Measurements from ENCODE around the gene ATP2B2.

The ATP2B2 gene

DNA sequence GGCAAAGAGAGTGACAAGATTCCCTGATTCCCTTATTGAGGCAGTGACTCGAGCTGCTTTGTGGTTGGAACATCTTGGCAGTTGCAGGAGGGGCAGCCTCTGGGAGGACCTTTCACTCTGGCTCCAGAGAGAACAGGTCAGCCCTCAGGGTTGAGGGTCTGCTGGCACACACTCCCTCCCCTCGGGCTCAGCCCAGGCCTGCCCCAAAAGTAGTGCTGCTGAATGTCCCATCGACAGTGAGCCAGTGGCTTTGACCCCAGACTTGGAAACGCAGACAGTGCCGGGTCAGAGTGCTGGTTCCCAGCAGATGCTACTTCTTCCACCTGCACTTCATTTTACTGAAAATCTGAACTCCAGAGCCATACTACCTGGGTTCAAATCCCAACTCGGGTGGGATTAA, 25.6 kb upstream of the ATP2B2 start:
- no peak for DNase-seq (ENCODE audit: low read depth)
- TF ChIP-seq, protein P1, sequence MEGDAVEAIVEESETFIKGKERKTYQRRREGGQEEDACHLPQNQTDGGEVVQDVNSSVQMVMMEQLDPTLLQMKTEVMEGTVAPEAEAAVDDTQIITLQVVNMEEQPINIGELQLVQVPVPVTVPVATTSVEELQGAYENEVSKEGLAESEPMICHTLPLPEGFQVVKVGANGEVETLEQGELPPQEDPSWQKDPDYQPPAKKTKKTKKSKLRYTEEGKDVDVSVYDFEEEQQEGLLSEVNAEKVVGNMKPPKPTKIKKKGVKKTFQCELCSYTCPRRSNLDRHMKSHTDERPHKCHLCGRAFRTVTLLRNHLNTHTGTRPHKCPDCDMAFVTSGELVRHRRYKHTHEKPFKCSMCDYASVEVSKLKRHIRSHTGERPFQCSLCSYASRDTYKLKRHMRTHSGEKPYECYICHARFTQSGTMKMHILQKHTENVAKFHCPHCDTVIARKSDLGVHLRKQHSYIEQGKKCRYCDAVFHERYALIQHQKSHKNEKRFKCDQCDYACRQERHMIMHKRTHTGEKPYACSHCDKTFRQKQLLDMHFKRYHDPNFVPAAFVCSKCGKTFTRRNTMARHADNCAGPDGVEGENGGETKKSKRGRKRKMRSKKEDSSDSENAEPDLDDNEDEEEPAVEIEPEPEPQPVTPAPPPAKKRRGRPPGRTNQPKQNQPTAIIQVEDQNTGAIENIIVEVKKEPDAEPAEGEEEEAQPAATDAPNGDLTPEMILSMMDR (IDR thresholded peaks at IDR 0.05; ENCODE audit: low read depth, low read length, missing control alignments), result no peak
- in situ Hi-C loops (cut with HindIII; ENCODE audit: low sequenced_read_pairs), result no loop called here
- H3K4me3 ChIP-seq (ENCODE audit: low read depth, low read length), result no peak overlapping the region

DNA sequence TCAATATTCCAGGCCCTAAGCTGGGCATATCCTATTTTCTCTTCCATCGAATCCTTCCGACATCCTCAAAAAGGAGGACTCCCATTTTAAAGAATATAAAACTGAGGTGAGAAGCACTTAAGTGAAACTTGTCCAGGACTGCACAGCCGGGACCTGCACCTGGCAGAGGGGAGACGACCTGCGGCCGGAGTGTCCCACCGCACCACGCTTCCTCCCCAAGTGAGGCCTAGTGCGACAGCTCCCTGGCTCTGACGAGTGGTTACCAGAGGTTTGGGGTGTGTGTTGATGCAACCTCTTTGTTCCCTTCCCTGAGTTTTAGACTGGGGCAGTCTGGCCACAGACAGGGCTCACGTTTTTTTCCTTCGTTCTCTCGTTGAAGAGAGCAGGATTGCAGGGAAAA, 24.9 kb upstream of the ATP2B2 start:
- in situ Hi-C loops (cut with HindIII; ENCODE audit: low sequenced_read_pairs), result no loop called here
- TF ChIP-seq, protein P1 (IDR thresholded peaks at IDR 0.05; ENCODE audit: low read depth, low read length, missing control alignments), result no peak
- DNase-seq (ENCODE audit: low read depth), result no peak
- H3K4me3 ChIP-seq (ENCODE audit: low read depth, low read length), result no peak overlapping the region

DNA sequence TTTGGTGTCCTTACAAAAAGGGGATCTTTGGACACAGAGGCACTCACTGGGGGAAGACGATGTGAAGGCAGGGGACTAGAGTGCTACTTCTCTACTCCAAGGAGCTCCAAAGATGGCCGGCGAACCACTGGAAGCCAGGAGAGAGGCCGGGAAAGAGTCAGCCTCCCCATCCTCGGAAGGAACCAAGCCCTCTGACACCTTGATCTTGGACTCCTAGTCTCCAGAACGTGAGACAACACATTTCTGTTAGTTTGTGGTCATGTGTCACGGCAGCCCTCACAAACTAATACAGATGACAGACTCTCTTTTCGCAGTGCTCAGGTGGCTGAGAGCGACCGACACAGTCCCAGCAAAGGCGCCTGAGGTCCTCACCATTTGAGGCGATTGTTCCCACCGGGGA, 24.4 kb upstream of the ATP2B2 start:
- TF ChIP-seq, protein P1 (IDR thresholded peaks at IDR 0.05; ENCODE audit: low read depth, low read length, missing control alignments), result no peak
- DNase-seq (ENCODE audit: low read depth), result no peak
- no peak overlapping the region for H3K4me3 ChIP-seq (ENCODE audit: low read depth, low read length)
- in situ Hi-C loops (cut with HindIII; ENCODE audit: low sequenced_read_pairs), result loop anchor here (5.0 kb wide), 2 partner anchors 32 to 93 kb away; no protein-coding TSS in a partner anchor

DNA sequence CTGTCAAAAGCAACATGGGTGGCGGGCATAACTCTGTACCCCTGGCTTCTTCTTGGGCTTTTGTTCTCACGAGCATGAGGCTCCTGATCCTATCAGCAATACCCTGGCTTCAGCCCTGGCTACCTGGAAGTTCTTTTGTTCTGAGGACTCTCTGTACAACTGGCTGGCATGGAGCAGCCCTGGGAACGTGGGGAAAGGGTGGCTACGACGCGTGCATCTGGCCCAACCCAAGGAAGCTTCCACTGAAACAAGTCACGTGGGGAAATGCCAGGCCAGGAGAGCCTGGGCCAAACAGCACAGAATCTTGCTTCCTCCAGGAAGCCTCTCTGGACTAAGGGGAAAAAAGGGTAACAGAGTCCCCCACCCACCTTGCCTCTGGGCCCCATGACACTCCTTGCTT, 22.7 kb upstream of the ATP2B2 start:
- no peak for DNase-seq (ENCODE audit: low read depth)
- no peak overlapping the region for H3K4me3 ChIP-seq (ENCODE audit: low read depth, low read length)
- TF ChIP-seq, protein P1 (IDR thresholded peaks at IDR 0.05; ENCODE audit: low read depth, low read length, missing control alignments), result no peak

DNA sequence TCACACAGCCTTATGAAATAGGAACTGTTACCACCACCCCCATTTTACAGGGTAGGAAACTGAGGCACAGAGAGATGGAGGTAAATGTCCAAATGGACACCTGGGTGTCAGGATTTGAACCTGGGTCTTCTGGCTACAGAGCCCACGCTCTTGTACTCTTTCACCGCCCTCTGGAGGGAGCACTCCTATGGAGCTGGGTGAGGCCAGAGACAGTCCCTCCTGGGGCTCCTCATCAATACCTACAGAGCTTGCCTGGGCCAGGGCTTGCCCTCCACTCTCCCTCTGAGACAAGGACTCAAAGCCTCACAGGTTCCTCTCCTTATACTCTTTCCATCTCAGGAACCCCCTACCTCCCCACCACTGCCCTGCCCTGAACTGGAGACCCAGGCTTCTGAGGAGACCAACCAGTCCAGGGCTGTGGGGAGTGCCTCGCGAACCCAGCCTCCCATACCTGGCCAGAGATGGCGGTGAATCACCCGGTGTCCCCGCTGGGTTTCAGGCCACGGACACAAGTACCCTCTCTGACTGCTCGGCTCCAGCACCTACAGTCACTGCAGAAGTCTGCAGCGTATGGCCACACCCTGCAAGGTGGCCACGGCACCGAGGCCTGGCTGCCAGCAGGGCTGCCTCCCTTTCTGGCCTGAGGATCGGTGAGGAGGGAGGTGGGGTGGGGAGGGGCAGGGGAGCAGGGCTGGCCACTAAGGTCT, 22.1 kb upstream of the ATP2B2 start:
- TF ChIP-seq, protein P1 (IDR thresholded peaks at IDR 0.05; ENCODE audit: low read depth, low read length, missing control alignments), result no peak
- no peak for DNase-seq (ENCODE audit: low read depth)
- in situ Hi-C loops (cut with HindIII; ENCODE audit: low sequenced_read_pairs), result loop anchor here (5.0 kb wide), 2 partner anchors 35 to 90 kb away; no protein-coding TSS in a partner anchor
- no peak overlapping the region for H3K4me3 ChIP-seq (ENCODE audit: low read depth, low read length)

More for the DNA sequence above, 22.7 kb upstream of the ATP2B2 start:
- in situ Hi-C loops (cut with HindIII; ENCODE audit: low sequenced_read_pairs), result loop anchor here (5.0 kb wide), 2 partner anchors 34 to 91 kb away; no protein-coding TSS in a partner anchor

DNA sequence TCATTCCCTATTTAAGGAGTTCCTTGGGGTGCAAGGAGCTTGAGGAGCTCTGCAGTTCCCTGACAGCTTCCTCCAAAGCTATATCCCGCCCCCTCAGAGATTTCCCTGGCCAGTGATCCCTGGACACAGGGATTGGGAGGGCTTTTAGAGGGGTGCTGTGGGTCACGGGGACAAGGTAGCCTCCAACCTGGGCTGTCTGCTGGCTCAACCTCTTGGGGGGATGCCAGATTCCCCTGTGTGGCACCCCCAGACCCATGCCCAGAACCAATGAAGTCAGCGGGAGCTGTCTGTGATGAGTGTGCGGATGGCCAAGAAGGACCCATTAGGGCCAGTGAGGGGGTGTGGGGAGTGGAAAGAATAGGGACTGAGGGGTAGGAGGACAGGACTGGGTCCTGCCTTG, 21.0 kb upstream of the ATP2B2 start:
- TF ChIP-seq, protein P1 (IDR thresholded peaks at IDR 0.05; ENCODE audit: low read depth, low read length, missing control alignments), result no peak
- in situ Hi-C loops (cut with HindIII; ENCODE audit: low sequenced_read_pairs), result loop anchor here (5.0 kb wide), 2 partner anchors 36 to 89 kb away; no protein-coding TSS in a partner anchor
- no peak for DNase-seq (ENCODE audit: low read depth)
- no peak overlapping the region for H3K4me3 ChIP-seq (ENCODE audit: low read depth, low read length)
